Activated CD8-positive, alpha-beta T cell treated with anti-CD3 and anti-CD28 coated beads for 36 hours (primary cell): ENCODE results near the gene ZNF785. TPM values are rescaled to one million over a fixed set of nuclear protein-coding genes. Genes with fewer than 3 reads are reported as not detected.

Source experiments
- ATAC-seq: fragments of 200-7000 bp; cut with Tn5 transposase; one replicate; pipeline ENCODE4 v1.10.0; 2021; ENCODE audit warnings: mild to moderate bottlenecking, moderate library complexity
- CTCF ChIA-PET: fragments of 350-600 bp; sonication (Branson Sonifier 250); formaldehyde crosslinking; loops from one replicate; lab custom pipeline; 2021; ENCODE audit warnings: antibody characterized with exemption; lab: Charles Lee
- POLR2A ChIA-PET: fragments of 350-600 bp; sonication (Branson Sonifier 250); formaldehyde crosslinking; loops from one replicate; lab custom pipeline; 2021; ENCODE audit warnings: antibody characterized with exemption; lab: Charles Lee
- DNase-seq: peaks from one replicate; pipeline ENCODE4 v3.0.0-alpha.2; 2020
- H3K27ac Mint-ChIP-seq: one replicate; pipeline ENCODE4 v1.8.0; 2021; ENCODE audit warnings: mild to moderate bottlenecking, mixed read lengths
- H3K27me3 Mint-ChIP-seq: one replicate; pipeline ENCODE4 v1.8.0; 2021; ENCODE audit warnings: mixed read lengths
- H3K36me3 Mint-ChIP-seq: one replicate; pipeline ENCODE4 v1.8.0; 2021; ENCODE audit warnings: low read depth, mixed read lengths
- H3K4me1 Mint-ChIP-seq: one replicate; pipeline ENCODE4 v1.8.0; 2021; ENCODE audit warnings: low read depth, mixed read lengths
- H3K4me3 Mint-ChIP-seq: one replicate; pipeline ENCODE4 v1.8.0; 2021; ENCODE audit warnings: mild to moderate bottlenecking, moderate library complexity, mixed read lengths
- H3K9me3 Mint-ChIP-seq: one replicate; pipeline ENCODE4 v1.8.0; 2021; ENCODE audit warnings: mixed read lengths
- CTCF ChIP-seq: fragments of 200-600 bp; IDR thresholded peaks from one replicate; pipeline ENCODE4 v1.8.0; 2022; ENCODE audit warnings: antibody characterized with exemption, mild to moderate bottlenecking
- intact Hi-C: fragments of 100-400 bp; cut with micrococcal nuclease; formaldehyde crosslinking; loops from one replicate; pipeline ENCODE4 v1.10.0; 2022
- total RNA-seq, 2 experiments: library from RNA; stranded (reverse); gene quantifications; one replicate each; pipeline ENCODE4 v1.2.3, GENCODE V29; 2021

The ZNF785 gene
- total RNA-seq, 2 experiments from 2014 or later: 8.8 to 10.3 TPM

GRCh38 chr16:30551781-30552180 is 33.7 kb downstream of the ZNF785 start:
- H3K36me3 Mint-ChIP-seq: peaks cover 34% of the 10 kb centered on the region
- CTCF ChIA-PET: interaction anchor here (1.0 to 1.6 kb wide), 3 partner anchors 16 to 145 kb away, joined by 3 to 11 read pairs (median 3); partner anchors contain the start of gene ITGAL
- H3K4me3 Mint-ChIP-seq: peak overlapping the region; percentile 53
- H3K27ac Mint-ChIP-seq: peak overlapping the region; percentile 94
- intact Hi-C loops: loop anchor here (10.0 kb wide), 1 partner anchor 457 kb away; the partner anchor contains the start of genes TBX6 and YPEL3
- peaks cover 59% of the 10 kb centered on the region for H3K4me1 Mint-ChIP-seq
- no peak for TF ChIP-seq CTCF
- POLR2A ChIA-PET: interaction anchor here (0.6 to 2.2 kb wide), 7 partner anchors 8 to 142 kb away, joined by 3 to 17 read pairs (median 4); partner anchors contain the start of gene ZNF747
- DNase-seq (peak; percentile 73), ATAC-seq (peak; percentile 86)
- no peaks in the 10 kb centered on the region for H3K27me3 Mint-ChIP-seq
- no peaks in the 10 kb centered on the region for H3K9me3 Mint-ChIP-seq

- no peak for ATAC-seq
- Mint-ChIP-seq H3K27me3 (no peaks in the 10 kb centered on the region), H3K9me3 (no peaks in the 10 kb centered on the region), H3K4me3 (no peak overlapping the region), H3K27ac (no peak overlapping the region), H3K36me3 (peaks cover 17% of the 10 kb centered on the region), H3K4me1 (peaks cover 39% of the 10 kb centered on the region)
- intact Hi-C loops: no loop called here
- CTCF ChIA-PET: interaction anchor here (0.7 kb wide), 1 partner anchor 67 kb away, joined by 3 read pairs; no protein-coding TSS in a partner anchor
- POLR2A ChIA-PET: interaction anchor here (0.6 to 1.8 kb wide), 4 partner anchors 9 to 40 kb away, joined by 4 to 16 read pairs (median 4); partner anchors contain the start of gene ZNF747
- DNase-seq: no peak
- no peak for TF ChIP-seq CTCF
Measured at GRCh38 chr16:30548416-30549253, 36.9 kb downstream of the ZNF785 start.

GRCh38 chr16:30546115-30546514 is 39.4 kb downstream of the ZNF785 start:
- no peaks in the 10 kb centered on the region for H3K9me3 Mint-ChIP-seq
- ChIA-PET POLR2A (interaction anchor here (4.3 kb wide), 1 partner anchor 12 kb away, joined by 29 read pairs; the partner anchor contains the start of gene ZNF747), CTCF (interaction anchor here (1.5 to 1.8 kb wide), 2 partner anchors 10 to 70 kb away, joined by 3 to 8 read pairs; no protein-coding TSS in a partner anchor)
- TF ChIP-seq CTCF: no peak
- H3K27me3 Mint-ChIP-seq: no peaks in the 10 kb centered on the region
- intact Hi-C loops: no loop called here
- no peak overlapping the region for H3K4me3 Mint-ChIP-seq
- no peak overlapping the region for H3K27ac Mint-ChIP-seq
- ATAC-seq (no peak), DNase-seq (no peak)
- no peaks in the 10 kb centered on the region for H3K36me3 Mint-ChIP-seq
- H3K4me1 Mint-ChIP-seq: peaks cover 17% of the 10 kb centered on the region

DNA sequence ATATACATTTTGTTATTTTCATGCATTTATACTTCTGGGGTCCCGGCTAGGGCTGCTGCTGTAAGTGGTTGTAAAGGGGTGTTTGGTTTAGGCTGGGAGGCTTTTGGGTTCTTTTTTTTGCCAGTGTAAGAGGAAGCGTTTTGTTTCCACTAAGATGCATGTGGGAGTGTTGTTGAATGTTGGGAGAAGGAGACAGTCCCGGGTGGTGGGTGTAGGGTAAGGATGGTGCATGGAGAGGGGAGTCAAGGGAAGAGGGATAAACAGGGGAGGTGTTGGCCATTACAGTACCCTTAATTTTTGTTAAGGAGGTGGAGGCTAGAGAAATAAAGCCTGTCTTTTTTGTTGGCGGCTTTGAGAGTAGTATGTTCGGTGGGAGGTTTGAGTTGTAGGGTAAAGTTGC is 42.4 kb downstream of the ZNF785 start:
- no peaks in the 10 kb centered on the region for H3K9me3 Mint-ChIP-seq
- CTCF ChIA-PET: interaction anchor here (1.0 to 1.5 kb wide), 2 partner anchors 8 to 72 kb away, joined by 3 to 6 read pairs; no protein-coding TSS in a partner anchor
- intact Hi-C loops: no loop called here
- no peaks in the 10 kb centered on the region for H3K27me3 Mint-ChIP-seq
- POLR2A ChIA-PET: interaction anchor here (1.2 to 4.3 kb wide), 3 partner anchors 9 to 14 kb away, joined by 3 to 29 read pairs (median 7); partner anchors contain the start of gene ZNF747
- peaks cover 4% of the 10 kb centered on the region for H3K4me1 Mint-ChIP-seq
- DNase-seq (no peak), ATAC-seq (no peak)
- H3K27ac Mint-ChIP-seq: no peak overlapping the region
- no peak overlapping the region for H3K4me3 Mint-ChIP-seq
- TF ChIP-seq CTCF: no peak
- peaks cover 5% of the 10 kb centered on the region for H3K36me3 Mint-ChIP-seq
